H9 (cell line): ENCODE measurements around the gene TSNAXIP1. TPM values are rescaled to one million over a fixed set of nuclear protein-coding genes. Genes with fewer than 3 reads are reported as not detected.

Experiments used
- DNase-seq: peaks from one replicate; pipeline ENCODE4 v3.0.0-alpha.2; 2017
- H2AFZ ChIP-seq: one replicate; pipeline ENCODE4 v1.6.1; 2013; ENCODE audit warnings: mild to moderate bottlenecking, low read length, control low read depth, moderate library complexity
- H2AK5ac ChIP-seq: 2 replicates; pipeline ENCODE4 v1.6.1; 2013; ENCODE audit warnings: low read length, control low read depth, mixed read lengths; ENCODE audit not compliant: insufficient read length
- H2BK120ac ChIP-seq: one replicate; pipeline ENCODE4 v1.6.1; 2013; ENCODE audit warnings: low read depth, mild to moderate bottlenecking, low read length, control low read depth, inconsistent platforms; ENCODE audit not compliant: poor library complexity, severe bottlenecking
- H2BK12ac ChIP-seq: 2 replicates; pipeline ENCODE4 v1.6.1; 2013; ENCODE audit warnings: low read length, control low read depth, mixed read lengths, low read depth; ENCODE audit not compliant: insufficient read length
- H2BK15ac ChIP-seq: 2 replicates; pipeline ENCODE4 v1.6.1; 2013; ENCODE audit warnings: low read depth, low read length, control low read depth
- H2BK20ac ChIP-seq: one replicate; pipeline ENCODE4 v1.6.1; 2013; ENCODE audit warnings: low read depth, mild to moderate bottlenecking, low read length, control low read depth, inconsistent platforms; ENCODE audit not compliant: poor library complexity, severe bottlenecking
- H2BK5ac ChIP-seq: 2 replicates; pipeline ENCODE4 v1.6.1; 2013; ENCODE audit warnings: low read length, control low read depth, mixed read lengths; ENCODE audit not compliant: insufficient read length
- H3K14ac ChIP-seq: 2 replicates; pipeline ENCODE4 v1.6.1; 2013; ENCODE audit warnings: low read length, control low read depth; ENCODE audit not compliant: insufficient read depth
- H3K18ac ChIP-seq: 2 replicates; pipeline ENCODE4 v1.6.1; 2013; ENCODE audit warnings: low read depth, mild to moderate bottlenecking, mixed read lengths, low read length, control low read depth; ENCODE audit not compliant: insufficient read length
- H3K23ac ChIP-seq: 2 replicates; pipeline ENCODE4 v1.6.1; 2013; ENCODE audit warnings: low read length, control low read depth, mixed read lengths, low read depth; ENCODE audit not compliant: insufficient read length
- H3K23me2 ChIP-seq: 2 replicates; pipeline ENCODE4 v1.6.1; 2013; ENCODE audit warnings: low read depth, mild to moderate bottlenecking, mixed read lengths, low read length, control low read depth; ENCODE audit not compliant: insufficient read length, poor library complexity, severe bottlenecking
- H3K27ac ChIP-seq: 2 replicates; pipeline ENCODE4 v1.5.1; 2013; ENCODE audit warnings: low read length, control low read depth, mixed read lengths, low read depth; ENCODE audit not compliant: insufficient read length
- H3K27me3 ChIP-seq: 2 replicates; pipeline ENCODE4 v1.6.1; 2013; ENCODE audit warnings: low read length, control low read depth, inconsistent platforms; ENCODE audit not compliant: insufficient read depth
- H3K4ac ChIP-seq: 2 replicates; pipeline ENCODE4 v1.6.1; 2013; ENCODE audit warnings: low read depth, mild to moderate bottlenecking, control low read depth, inconsistent platforms, low read length, moderate library complexity
- H3K4me1 ChIP-seq: 2 replicates; pipeline ENCODE4 v1.6.1; 2013; ENCODE audit warnings: low read length, control low read depth, inconsistent platforms; ENCODE audit not compliant: insufficient read depth
- H3K4me2 ChIP-seq: 2 replicates; pipeline ENCODE4 v1.6.1; 2013; ENCODE audit warnings: low read length, control low read depth, mixed read lengths; ENCODE audit not compliant: insufficient read length, insufficient read depth
- H3K56ac ChIP-seq: 2 replicates; pipeline ENCODE4 v1.6.1; 2013; ENCODE audit warnings: low read depth, mild to moderate bottlenecking, mixed read lengths, low read length, control low read depth; ENCODE audit not compliant: insufficient read length
- H3K79me1 ChIP-seq: 2 replicates; pipeline ENCODE4 v1.6.1; 2013; ENCODE audit warnings: low read depth, mild to moderate bottlenecking, moderate library complexity, low read length, control low read depth, inconsistent platforms; ENCODE audit not compliant: insufficient read depth, poor library complexity, severe bottlenecking
- H3K79me2 ChIP-seq: 2 replicates; pipeline ENCODE4 v1.6.1; 2013; ENCODE audit warnings: low read length, control low read depth, inconsistent platforms; ENCODE audit not compliant: insufficient read depth
- H3K9ac ChIP-seq: 2 replicates; pipeline ENCODE4 v1.6.1; 2013; ENCODE audit warnings: low read length, control low read depth, mixed read lengths; ENCODE audit not compliant: insufficient read length; ENCODE audit errors: extremely low read depth
- H3K9me3 ChIP-seq: one replicate; pipeline ENCODE4 v1.6.1; 2013; ENCODE audit warnings: low read depth, low read length, inconsistent platforms; ENCODE audit not compliant: control insufficient read depth
- H3T11ph ChIP-seq: one replicate; pipeline ENCODE4 v1.6.1; 2013; ENCODE audit warnings: mild to moderate bottlenecking, low read length, control low read depth, inconsistent platforms
- H4K20me1 ChIP-seq: one replicate; pipeline ENCODE4 v1.6.1; 2013; ENCODE audit not compliant: control insufficient read depth, insufficient read length, insufficient read depth
- H4K5ac ChIP-seq: 2 replicates; pipeline ENCODE4 v1.6.1; 2013; ENCODE audit warnings: low read depth, mild to moderate bottlenecking, mixed read lengths, low read length, control low read depth; ENCODE audit not compliant: insufficient read length
- H4K8ac ChIP-seq: replicated peaks from 2 replicates; pipeline ENCODE4 v1.6.1; 2013; ENCODE audit warnings: low read length, control low read depth, mixed read lengths, low read depth; ENCODE audit not compliant: insufficient read length
- H4K91ac ChIP-seq: 2 replicates; pipeline ENCODE4 v1.6.1; 2013; ENCODE audit warnings: low read depth, mild to moderate bottlenecking, moderate library complexity, mixed read lengths, low read length, control low read depth; ENCODE audit not compliant: insufficient read length
- H3K27ac Mint-ChIP-seq, 3 experiments: 2 replicates in 2 of 3; 3 replicates in 1 of 3; pipeline ENCODE4 v1.8.0; 2020 to 2021; ENCODE audit warnings: mixed read lengths in 3 of 3, mild to moderate bottlenecking in 1 of 3, moderate library complexity in 1 of 3
- H3K27me3 Mint-ChIP-seq: 2 replicates; pipeline ENCODE4 v1.8.0; 2021; ENCODE audit warnings: low read depth, mild to moderate bottlenecking, moderate library complexity, mixed read lengths
- H3K36me3 Mint-ChIP-seq, 3 experiments: 2 replicates in 2 of 3; 3 replicates in 1 of 3; pipeline ENCODE4 v1.8.0; 2020 to 2021; ENCODE audit warnings: low read depth in 3 of 3, mixed read lengths in 3 of 3; ENCODE audit not compliant: insufficient read depth in 1 of 3
- H3K4me1 Mint-ChIP-seq, 2 experiments: 2 replicates each; pipeline ENCODE4 v1.8.0; 2020; ENCODE audit warnings: mixed read lengths in 2 of 2
- H3K4me3 Mint-ChIP-seq, 2 experiments: 2 replicates in 1 of 2; 3 replicates in 1 of 2; pipeline ENCODE4 v1.8.0; 2020 to 2021; ENCODE audit warnings: mild to moderate bottlenecking in 2 of 2, mixed read lengths in 2 of 2, moderate library complexity in 1 of 2
- H3K9me3 Mint-ChIP-seq, 2 experiments: 2 replicates in 1 of 2; 3 replicates in 1 of 2; pipeline ENCODE4 v1.8.0; 2020; ENCODE audit warnings: mild to moderate bottlenecking in 2 of 2, mixed read lengths in 2 of 2, moderate library complexity in 1 of 2
- CTCF ChIP-seq: fragments of 200-600 bp; sonication (generic); conservative IDR thresholded peaks from 3 replicates; pipeline ENCODE4 v1.8.0; 2021; ENCODE audit warnings: antibody characterized with exemption, mild to moderate bottlenecking
- WGBS: extraction: QIAGEN DNeasy Blood & Tissue Kit; methylation state at CpG from one replicate; pipeline ENCODE4 v1.1.7; 2013; ENCODE audit warnings: missing lambda C conversion rate, low lambda C conversion rate, mixed read lengths; ENCODE audit not compliant: insufficient read length; ENCODE audit errors: extremely low coverage; 5-methylcytosine and 5-hydroxymethylcytosine counted together
- total RNA-seq: library from RNA; stranded (reverse); gene quantifications from 2 replicates; pipeline ENCODE4 v1.2.1, GENCODE V29; 2021

TSNAXIP1 gene
- total RNA-seq, 1 experiment from 2014 or later = 1.3 TPM

- Histone ChIP-seq H3K4ac (peak overlapping the region; percentile 5; the same call in 1 of the 2 replicates), H3K9me3 (no peaks in the 10 kb centered on the region), H3K27ac (no peak overlapping the region), H2BK120ac (no peak overlapping the region), H4K91ac (peak overlapping the region; percentile 30), H2AFZ (no peak overlapping the region), H4K8ac (no peak overlapping the region), H2AK5ac (no peak overlapping the region), H3T11ph (no peak overlapping the region), H3K18ac (peak overlapping the region; percentile 43), H3K4me1 (peaks cover 6% of the 10 kb centered on the region; the same call in 1 of the 2 replicates), H3K4me2 (no peak overlapping the region), H3K79me1 (peaks cover 5% of the 10 kb centered on the region), H3K14ac (peak overlapping the region; percentile 77; the same call in 1 of the 2 replicates), H3K23me2 (no peaks in the 10 kb centered on the region), H3K23ac (no peak overlapping the region), H2BK12ac (no peak overlapping the region), H2BK5ac (no peak overlapping the region), H3K79me2 (peaks cover 49% of the 10 kb centered on the region; the same call in 1 of the 2 replicates), H3K27me3 (no peaks in the 10 kb centered on the region), H4K20me1 (no peaks in the 10 kb centered on the region), H4K5ac (no peak overlapping the region), H2BK20ac (no peak overlapping the region), H3K9ac (no peak overlapping the region), H3K56ac (no peak overlapping the region), H2BK15ac (no peak overlapping the region)
- no CpG with 5 or more reads among the region's 5 CpGs for WGBS
- Mint-ChIP-seq H3K4me3 (no peak overlapping the region; a peak in 1 of 5 replicates), H3K4me1 (peaks cover 43 to 52% of the 10 kb centered on the region in 2 experiments), H3K9me3 (no peaks in the 10 kb centered on the region), H3K27ac (peak overlapping the region; percentile 85 to 95 (median 95); a peak in 6 of 7 replicates), H3K27me3 (no peaks in the 10 kb centered on the region), H3K36me3 (peaks cover 17 to 29% (median 23%) of the 10 kb centered on the region in 3 experiments)
- DNase-seq = no peak
- no peak for TF ChIP-seq CTCF
These were observed 50.3 kb downstream of the TSNAXIP1 start for GRCh38 chr16:67856927-67857546.
